HG02571 (cell line): Measurements from ENCODE around the gene MAP3K20.
"Not testable (repeated sequence)": the region's sequence is repeated elsewhere in the genome, so short reads cannot be mapped to it uniquely, and the experiment has no call there.

Experiments used
- ATAC-seq: cut with Tn5 transposase; IDR thresholded peaks from one replicate; pipeline ENCODE4 v1.9.1; 2021; ENCODE audit warnings: mild to moderate bottlenecking, moderate library complexity; ENCODE audit not compliant: unreplicated experiment

Gene MAP3K20

DNA sequence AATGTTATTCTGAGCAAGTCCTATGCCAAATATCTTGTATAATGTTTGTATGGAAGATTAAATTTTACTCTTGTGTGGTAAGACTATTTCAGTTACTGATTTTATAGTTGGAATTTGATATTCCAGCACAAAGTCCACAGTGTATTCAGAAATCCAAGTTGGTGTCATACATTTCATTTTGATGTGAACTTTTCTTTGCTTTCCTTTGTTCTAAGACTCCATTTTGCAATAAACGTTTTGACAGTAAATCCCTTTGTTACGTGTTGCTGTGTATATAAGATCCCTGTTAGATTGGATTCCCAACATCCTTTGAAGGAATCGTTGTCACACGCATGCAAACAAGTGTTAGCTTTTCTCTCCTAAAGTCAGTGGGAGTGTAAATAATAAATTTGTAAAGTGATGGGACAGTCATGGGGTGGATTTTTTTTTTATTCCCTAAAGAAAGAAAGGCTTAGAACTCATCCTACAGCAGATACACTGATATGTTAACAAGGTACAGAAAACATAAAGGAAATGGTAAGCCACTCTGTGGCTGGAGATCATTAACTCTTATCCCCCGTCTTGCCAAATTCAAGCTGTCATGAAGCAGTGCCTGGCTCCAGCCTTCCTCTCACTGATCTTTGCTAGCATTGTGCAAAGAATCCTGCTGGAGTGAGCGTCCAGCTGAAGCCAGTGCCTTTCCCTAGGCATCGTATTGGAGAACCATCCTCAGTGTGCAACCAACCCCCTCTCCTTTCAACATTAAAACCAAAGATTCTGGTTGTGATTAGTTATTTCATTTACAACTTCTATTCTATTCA is 151.5 kb downstream of the MAP3K20 start:
- ATAC-seq: no peak

DNA sequence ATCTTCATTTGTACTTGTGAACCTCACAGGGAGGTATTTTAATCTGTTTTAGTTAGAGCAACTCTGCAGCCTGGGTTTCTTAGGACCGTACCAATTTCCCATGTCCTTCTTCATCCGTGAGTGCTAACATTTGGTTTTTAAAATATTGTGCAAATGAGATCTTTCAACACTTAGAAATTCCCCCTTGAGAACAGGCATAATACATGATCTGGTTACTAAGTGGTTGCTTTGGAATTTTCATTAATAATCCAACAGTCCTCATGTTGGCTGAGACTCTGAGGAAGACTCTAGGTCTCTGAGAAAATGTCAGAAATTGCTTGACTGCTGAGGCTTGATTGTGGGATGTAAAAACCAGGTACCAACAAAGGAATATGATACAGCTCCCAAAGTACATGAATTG is 153.4 kb downstream of the MAP3K20 start:
- ATAC-seq: no peak

GRCh38 chr2:173230181-173230580 is 154.5 kb downstream of the MAP3K20 start:
- no peak for ATAC-seq

GRCh38 chr2:173231042-173231441 is 155.4 kb downstream of the MAP3K20 start:
- no peak for ATAC-seq

DNA sequence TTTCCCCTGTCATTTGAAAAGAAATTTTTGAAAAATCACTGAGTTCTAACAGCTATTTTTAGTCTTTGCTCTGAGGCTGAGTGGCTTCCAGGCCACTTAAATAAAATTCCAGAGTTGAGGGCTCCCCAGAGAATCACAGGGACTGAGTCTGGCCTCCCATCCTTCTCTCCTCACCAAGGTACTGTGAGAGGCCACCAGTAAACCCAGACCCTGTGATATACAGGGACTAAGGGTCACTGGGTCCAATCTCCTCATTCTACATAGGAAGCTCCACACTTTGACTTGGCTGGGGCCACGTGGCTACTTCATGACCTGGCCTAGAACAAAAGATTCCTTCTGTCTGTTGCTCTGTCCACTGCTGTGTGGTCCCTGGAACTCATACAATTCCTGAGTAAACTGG is 155.8 kb downstream of the MAP3K20 start:
- no peak for ATAC-seq

- no peak for ATAC-seq
Observed at GRCh38 chr2:173232956-173233744, 157.5 kb downstream of the MAP3K20 start.

DNA sequence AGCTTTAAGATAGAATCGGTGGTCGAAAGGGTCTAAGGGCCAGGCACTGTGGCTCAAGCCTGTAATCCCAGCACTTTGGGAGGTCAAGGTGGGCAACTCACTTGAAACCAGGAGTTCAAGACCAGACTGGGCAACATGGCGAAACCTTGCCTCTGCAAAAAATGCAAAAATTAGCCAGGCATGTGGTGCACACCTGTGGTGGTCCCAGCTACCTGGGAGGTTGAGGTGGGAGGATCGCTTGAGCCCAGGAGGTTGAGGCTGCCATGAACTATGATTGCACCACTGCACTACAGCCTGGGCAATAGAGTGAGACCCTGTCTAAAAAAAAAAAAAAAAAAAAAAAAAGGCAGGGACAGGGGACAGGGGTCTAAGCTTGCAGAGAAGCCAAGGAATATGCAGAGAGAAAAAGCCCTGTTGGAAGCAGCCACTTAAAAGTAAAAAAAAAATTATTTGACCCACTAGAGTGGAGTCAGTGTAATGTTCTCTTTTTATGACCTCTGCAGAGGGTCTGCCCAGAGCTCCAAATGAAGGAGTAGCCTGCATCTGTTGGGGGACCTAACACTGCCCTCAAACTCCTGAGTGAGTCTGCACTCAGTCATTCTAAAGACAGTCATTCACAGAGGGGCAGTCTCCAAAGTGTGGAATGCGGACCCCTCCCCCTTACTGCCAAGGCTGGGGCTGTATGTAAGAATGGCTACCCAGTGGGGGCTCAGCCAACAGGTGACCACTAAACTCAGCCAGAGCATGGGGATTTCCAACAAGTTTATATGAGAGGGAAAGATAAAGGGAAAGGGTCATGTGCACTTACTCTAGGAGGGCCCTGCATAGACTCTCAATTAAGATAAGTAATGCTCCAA is 160.5 kb downstream of the MAP3K20 start:
- no peak for ATAC-seq

DNA sequence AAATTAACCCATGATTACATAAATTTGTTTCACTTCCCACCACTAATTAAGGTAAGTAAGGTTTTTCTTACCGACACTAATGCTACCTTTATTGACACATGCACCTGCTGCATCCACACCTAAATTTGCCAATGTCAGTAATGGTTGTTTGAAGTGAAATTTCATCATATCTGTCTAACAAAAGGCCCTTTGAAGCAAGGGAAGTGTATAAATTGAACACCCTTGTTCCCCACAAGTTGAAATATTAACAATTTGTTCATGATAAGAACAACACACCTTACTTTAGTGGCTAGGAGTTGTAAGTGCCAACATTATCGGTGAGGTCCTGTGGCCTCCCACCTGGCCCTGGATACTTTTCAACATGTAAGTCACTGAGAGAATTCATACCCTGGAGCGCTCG is 162.7 kb downstream of the MAP3K20 start:
- no peak for ATAC-seq

- no peak for ATAC-seq
Observed at GRCh38 chr2:173238831-173239230, 163.2 kb downstream of the MAP3K20 start.

DNA sequence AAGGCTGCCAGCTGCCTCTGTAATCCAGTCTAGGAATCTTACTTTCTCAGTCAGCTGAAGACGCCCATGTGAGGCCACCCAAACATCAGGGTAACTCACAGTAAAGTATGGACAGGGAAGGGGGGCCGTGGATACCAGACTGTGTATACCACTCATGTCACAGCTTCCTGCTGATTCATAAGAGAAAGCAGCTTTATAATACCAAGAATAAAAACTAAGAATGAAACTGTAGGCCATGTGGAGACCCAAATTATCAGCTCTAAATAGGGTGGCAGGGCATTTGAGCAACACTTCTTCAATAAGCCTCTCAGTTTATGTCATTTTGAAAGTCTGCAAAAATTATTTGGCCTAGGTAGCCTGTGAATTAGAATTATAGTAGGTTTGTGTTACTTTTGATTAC is 164.0 kb downstream of the MAP3K20 start:
- ATAC-seq: peak; percentile 90

DNA sequence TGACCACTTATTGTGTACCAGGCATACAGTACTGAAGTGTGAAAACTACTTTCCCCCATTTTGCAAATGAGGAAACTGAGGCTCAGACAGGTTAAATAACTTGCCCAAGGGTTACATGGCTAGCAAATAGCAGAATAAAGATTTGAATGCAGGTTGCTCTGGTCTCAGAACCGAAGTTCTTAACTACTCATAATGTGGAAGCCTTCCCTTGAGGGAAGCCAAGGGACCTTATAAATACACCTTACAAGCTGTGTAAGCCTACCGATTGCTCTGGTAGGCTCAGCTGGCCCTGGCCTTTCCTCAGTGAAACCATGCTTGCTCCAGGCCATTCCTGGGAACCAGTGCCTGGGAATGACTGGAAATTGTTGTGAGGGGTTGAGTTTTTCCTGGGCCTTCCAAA is 164.4 kb downstream of the MAP3K20 start:
- ATAC-seq: peak; percentile 13

DNA sequence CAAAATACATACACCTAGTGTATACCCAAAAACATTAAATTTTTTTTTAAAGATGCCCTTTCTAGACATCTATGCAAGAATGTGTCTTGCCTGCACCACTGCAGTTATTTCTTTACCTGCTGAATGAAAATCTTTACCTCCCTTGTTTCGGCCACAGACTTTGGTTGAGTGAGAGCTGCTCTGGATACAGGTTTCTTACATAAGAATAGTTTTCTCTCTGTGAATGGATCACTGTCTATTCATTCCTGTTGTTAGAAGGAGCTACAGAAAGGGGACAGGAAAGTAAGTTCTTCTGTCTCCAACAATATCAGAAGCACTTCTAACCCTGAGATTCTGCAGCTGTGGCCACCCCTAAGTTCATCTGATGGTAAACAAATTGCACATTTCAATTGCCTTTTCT is 166.0 kb downstream of the MAP3K20 start:
- ATAC-seq: no peak

- no peak for ATAC-seq
Observed at GRCh38 chr2:173247156-173247555, 171.5 kb downstream of the MAP3K20 start.

- no peak for ATAC-seq
Observed at GRCh38 chr2:173248381-173248780, 172.7 kb downstream of the MAP3K20 start.

- ATAC-seq: no peak
Observed at GRCh38 chr2:173249661-173250641, 174.3 kb downstream of the MAP3K20 start.

GRCh38 chr2:173251225-173251624 is 175.6 kb downstream of the MAP3K20 start:
- ATAC-seq: no peak

DNA sequence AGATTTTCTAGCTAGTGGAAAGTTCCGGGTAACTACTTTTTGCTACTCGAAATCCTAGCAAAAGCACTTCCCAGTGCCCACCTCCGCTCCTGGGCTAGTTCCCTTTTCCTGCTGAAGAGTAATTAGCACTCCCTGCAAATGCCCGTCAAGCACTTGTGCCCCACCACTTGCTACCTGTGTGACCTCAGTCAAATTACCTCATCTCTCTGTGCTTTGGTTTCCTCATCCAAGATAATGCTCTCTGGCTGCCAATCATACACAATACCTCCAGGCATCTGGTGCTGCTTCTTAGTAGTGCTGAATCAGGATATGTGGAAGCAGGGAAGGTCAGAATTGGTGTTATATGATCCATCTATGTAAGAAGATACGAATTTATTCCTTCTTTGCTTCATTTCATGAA is 176.9 kb downstream of the MAP3K20 start:
- no peak for ATAC-seq

DNA sequence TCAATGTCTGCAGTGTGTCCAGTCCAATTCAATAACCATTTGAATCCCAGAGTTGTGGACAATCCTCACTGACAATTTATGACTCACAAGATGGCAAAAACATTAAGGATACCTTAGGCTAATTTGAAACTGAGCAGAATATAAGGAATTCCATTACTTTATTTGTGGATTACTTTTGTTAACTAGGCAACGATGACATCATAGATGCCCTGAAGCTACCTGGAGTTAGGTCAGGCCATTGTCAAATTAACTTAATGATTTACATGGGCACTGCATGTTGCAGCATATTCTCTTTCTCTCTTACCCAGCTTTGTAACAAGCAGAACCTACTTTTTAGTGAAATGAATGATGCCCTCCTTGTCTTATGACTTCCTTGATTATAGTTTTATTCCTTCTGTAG is 179.0 kb downstream of the MAP3K20 start:
- no peak for ATAC-seq

DNA sequence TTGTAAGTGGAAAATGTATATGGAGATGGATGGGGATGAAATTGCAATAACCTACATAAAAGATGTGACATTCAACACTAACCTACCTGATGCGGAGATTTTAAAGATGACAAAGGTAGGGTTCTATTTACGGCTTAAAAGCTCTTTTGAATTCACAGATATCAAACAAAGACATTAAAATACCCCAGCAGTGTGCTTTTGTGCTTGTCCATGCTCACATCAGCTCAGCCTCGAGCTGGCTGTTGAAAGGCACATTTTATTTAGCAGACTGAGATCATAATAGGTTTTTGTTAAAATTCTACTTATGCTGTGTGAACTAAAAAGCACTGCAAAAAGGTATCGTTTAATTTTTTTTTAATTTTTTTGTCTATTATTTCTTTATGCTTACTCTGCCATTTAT is 183.1 kb downstream of the MAP3K20 start:
- ATAC-seq: no peak

DNA sequence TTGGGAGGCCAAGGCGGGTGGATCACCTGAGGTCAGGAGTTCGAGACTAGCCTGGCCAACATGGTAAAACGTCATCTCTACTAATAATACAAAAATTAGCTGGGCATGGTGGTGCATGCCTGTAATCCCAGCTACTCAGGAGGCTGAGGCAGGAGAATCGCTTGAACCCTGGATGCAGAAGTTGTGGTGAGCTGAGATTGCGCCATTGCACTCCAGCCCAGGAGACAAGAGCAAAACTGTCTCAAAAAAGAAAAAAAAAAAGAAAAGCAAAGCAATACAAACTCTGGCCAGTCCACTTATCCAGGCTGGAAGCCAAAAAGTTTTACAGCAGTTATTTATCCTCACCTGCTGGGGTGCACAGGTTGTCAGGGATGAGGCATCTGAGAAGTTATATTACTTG is 186.7 kb downstream of the MAP3K20 start:
- not testable (repeated sequence) for ATAC-seq
